Measurements from ENCODE around the gene ASB13.

ASB13 gene

GRCh38 chr10:5666008-5666840, at the start of gene ASB13:
TSS of gene ASB13 (minus strand) at chr10:5666595. CDS start at chr10:5666551, 44 bp downstream.
- in situ Hi-C loops (cut with MboI; ENCODE audit: low sequenced_read_pairs), result no loop called here

GRCh38 chr10:5711642-5712041, 45.2 kb upstream of the ASB13 start:
- in situ Hi-C loops (cut with MboI; ENCODE audit: low sequenced_read_pairs), result no loop called here

- in situ Hi-C loops (cut with MboI; ENCODE audit: low sequenced_read_pairs), result no loop called here
These were observed 44.5 kb upstream of the ASB13 start for GRCh38 chr10:5710859-5711258.

GRCh38 chr10:5709865-5710264, 43.5 kb upstream of the ASB13 start:
- in situ Hi-C loops (cut with MboI; ENCODE audit: low sequenced_read_pairs), result no loop called here

- in situ Hi-C loops (cut with MboI; ENCODE audit: low sequenced_read_pairs), result no loop called here
These were observed 42.0 kb upstream of the ASB13 start for GRCh38 chr10:5708356-5708755.

GRCh38 chr10:5698062-5698461, 31.7 kb upstream of the ASB13 start:
- in situ Hi-C loops (cut with MboI; ENCODE audit: low sequenced_read_pairs), result no loop called here

- in situ Hi-C loops (cut with MboI; ENCODE audit: low sequenced_read_pairs), result no loop called here
These were observed 30.9 kb upstream of the ASB13 start for GRCh38 chr10:5697342-5697741.

- in situ Hi-C loops (cut with MboI; ENCODE audit: low sequenced_read_pairs), result no loop called here
These were observed 28.2 kb upstream of the ASB13 start for GRCh38 chr10:5694573-5694972.

- in situ Hi-C loops (cut with MboI; ENCODE audit: low sequenced_read_pairs), result no loop called here
These were observed 26.3 kb upstream of the ASB13 start for GRCh38 chr10:5692461-5693358.

GRCh38 chr10:5691786-5692185, 25.4 kb upstream of the ASB13 start:
- in situ Hi-C loops (cut with MboI; ENCODE audit: low sequenced_read_pairs), result no loop called here

GRCh38 chr10:5688587-5688986, 22.2 kb upstream of the ASB13 start:
- in situ Hi-C loops (cut with MboI; ENCODE audit: low sequenced_read_pairs), result no loop called here

- in situ Hi-C loops (cut with MboI; ENCODE audit: low sequenced_read_pairs), result no loop called here
These were observed 19.4 kb upstream of the ASB13 start for GRCh38 chr10:5685764-5686240.

GRCh38 chr10:5684971-5685763, 18.8 kb upstream of the ASB13 start:
- in situ Hi-C loops (cut with MboI; ENCODE audit: low sequenced_read_pairs), result no loop called here

GRCh38 chr10:5684318-5684970, 18.0 kb upstream of the ASB13 start, which contains the start of gene TASOR2:
TSS of gene TASOR2 (plus strand) at chr10:5684838. CDS start at chr10:5720643, 35,805 bp downstream.
- in situ Hi-C loops (cut with MboI; ENCODE audit: low sequenced_read_pairs), result no loop called here

GRCh38 chr10:5683065-5683464, 16.7 kb upstream of the ASB13 start:
- in situ Hi-C loops (cut with MboI; ENCODE audit: low sequenced_read_pairs), result no loop called here

- in situ Hi-C loops (cut with MboI; ENCODE audit: low sequenced_read_pairs), result no loop called here
These were observed 15.5 kb upstream of the ASB13 start for GRCh38 chr10:5681930-5682329.

GRCh38 chr10:5679606-5680005, 13.2 kb upstream of the ASB13 start:
- in situ Hi-C loops (cut with MboI; ENCODE audit: low sequenced_read_pairs), result no loop called here

GRCh38 chr10:5679037-5679435, 12.6 kb upstream of the ASB13 start:
- in situ Hi-C loops (cut with MboI; ENCODE audit: low sequenced_read_pairs), result no loop called here

- in situ Hi-C loops (cut with MboI; ENCODE audit: low sequenced_read_pairs), result no loop called here
These were observed 12.1 kb upstream of the ASB13 start for GRCh38 chr10:5678397-5679036.
